ENCODE measurements around the gene PSMA7.

DNA sequence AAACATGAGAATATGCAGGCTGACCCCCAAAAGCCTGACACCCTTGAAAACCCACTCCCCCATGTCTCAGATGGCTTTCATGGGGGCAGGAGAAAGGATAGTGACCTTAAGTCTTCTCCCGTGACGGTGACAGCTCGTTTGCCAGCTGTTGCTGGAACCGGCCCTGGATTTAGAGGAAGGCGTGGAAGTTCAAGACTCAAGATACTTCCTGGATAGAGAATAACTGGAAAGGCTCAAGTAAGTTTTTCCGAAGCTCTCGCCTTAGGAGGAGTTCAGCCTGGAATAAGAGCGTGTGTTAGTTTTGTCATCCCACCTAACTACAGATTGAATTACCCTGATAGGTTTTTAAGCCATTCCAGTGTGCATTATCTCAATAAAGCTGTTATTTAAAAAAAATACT, 28.1 kb upstream of the PSMA7 start:
- no peak for TF ChIP-seq POLR2A (IDR thresholded peaks at IDR 0.05; ENCODE audit: low read depth, low read length)
- TF ChIP-seq PAX5 (IDR thresholded peaks at IDR 0.05; ENCODE audit: insufficient read depth, low read length, severe bottlenecking): no peak
- TF ChIP-seq TAF1 (IDR thresholded peaks at IDR 0.05; ENCODE audit: low read depth, low read length): no peak
- TF ChIP-seq POLR2AphosphoS5 (IDR thresholded peaks at IDR 0.05; ENCODE audit: low read depth, low read length): no peak
